CD4-positive, alpha-beta memory T cell (primary cell): Measurements from ENCODE around the gene MFAP5. TPM values are rescaled to one million over a fixed set of nuclear protein-coding genes. Genes with fewer than 3 reads are reported as not detected.

Experiments
- CTCF ChIA-PET: fragments of 350-600 bp; sonication (Branson Sonifier 250); formaldehyde crosslinking; loops from one replicate; lab custom pipeline; 2021; ENCODE audit warnings: inconsistent platforms; ENCODE audit not compliant: partially characterized antibody; lab: Charles Lee
- POLR2A ChIA-PET: fragments of 350-600 bp; sonication (Branson Sonifier 250); formaldehyde crosslinking; loops from one replicate; lab custom pipeline; 2021; ENCODE audit not compliant: partially characterized antibody; lab: Charles Lee
- DNase-seq, 5 donors: peaks; one replicate each; pipeline versions ENCODE4 v3.0.0 to v3.0.0-alpha.2; 2020 to 2022; ENCODE audit warnings: mixed read lengths in 1 of 5
- H3K27ac ChIP-seq: one replicate; pipeline ENCODE4 v1.7.0; 2013; ENCODE audit warnings: low read depth, low read length
- H3K27me3 ChIP-seq: 2 replicates; pipeline ENCODE4 v1.7.0; 2013; ENCODE audit warnings: mild to moderate bottlenecking, low read length, moderate library complexity; ENCODE audit not compliant: insufficient read depth
- H3K36me3 ChIP-seq: 2 replicates; pipeline ENCODE4 v1.7.0; 2013; ENCODE audit warnings: mild to moderate bottlenecking, low read length, moderate library complexity; ENCODE audit not compliant: insufficient read depth
- H3K4me1 ChIP-seq: 2 replicates; pipeline ENCODE4 v1.7.0; 2013; ENCODE audit warnings: mild to moderate bottlenecking, low read length, moderate library complexity; ENCODE audit not compliant: insufficient read depth
- H3K4me3 ChIP-seq, 2 donors: one replicate each; pipeline ENCODE4 v1.7.0; 2013; ENCODE audit warnings: low read length in 2 of 2, mild to moderate bottlenecking in 1 of 2
- H3K9me3 ChIP-seq, 2 donors: one replicate each; pipeline ENCODE4 v1.7.0; 2013; ENCODE audit warnings: low read length in 2 of 2, control low read depth in 1 of 2; ENCODE audit not compliant: control insufficient read depth in 1 of 2
- H3K27ac Mint-ChIP-seq, 7 donors: one replicate each; pipeline ENCODE4 v1.8.0; 2020 to 2021; ENCODE audit warnings: mixed read lengths in 7 of 7, mild to moderate bottlenecking in 6 of 7, inconsistent platforms in 3 of 7, moderate library complexity in 3 of 7
- H3K27me3 Mint-ChIP-seq, 2 donors: one replicate each; pipeline ENCODE4 v1.8.0; 2020 to 2021; ENCODE audit warnings: mixed read lengths in 2 of 2
- H3K36me3 Mint-ChIP-seq, 2 donors: one replicate each; pipeline ENCODE4 v1.8.0; 2020 to 2021; ENCODE audit warnings: mixed read lengths in 2 of 2, inconsistent platforms in 1 of 2, mild to moderate bottlenecking in 1 of 2
- H3K4me1 Mint-ChIP-seq, 4 donors: one replicate each; pipeline ENCODE4 v1.8.0; 2020 to 2021; ENCODE audit warnings: mixed read lengths in 4 of 4, mild to moderate bottlenecking in 1 of 4
- H3K4me3 Mint-ChIP-seq, 8 donors: one replicate each; pipeline ENCODE4 v1.8.0; 2020 to 2021; ENCODE audit warnings: mixed read lengths in 8 of 8, mild to moderate bottlenecking in 7 of 8, moderate library complexity in 6 of 8, inconsistent platforms in 3 of 8
- H3K9me3 Mint-ChIP-seq, 8 donors: one replicate each; pipeline ENCODE4 v1.8.0; 2020 to 2021; ENCODE audit warnings: mixed read lengths in 8 of 8, mild to moderate bottlenecking in 5 of 8, inconsistent platforms in 3 of 8, moderate library complexity in 1 of 8
- intact Hi-C: fragments of 100-400 bp; cut with micrococcal nuclease; formaldehyde crosslinking; loops from one replicate; pipeline ENCODE4 v1.15.1; 2023
- polyA plus RNA-seq, 2 donors: library from polyadenylated mRNA; unstranded; fragments of 300-500 nt; fragmentation: Illumina TruSeq; gene quantifications; one replicate each; pipeline ENCODE4 v1.2.3, GENCODE V29; 2021
- total RNA-seq, 2 experiments: library from RNA; stranded (reverse); gene quantifications; one replicate each; pipeline ENCODE4 v1.2.3, GENCODE V29; 2021

Gene MFAP5
- total and polyA plus RNA-seq, 4 experiments from 2014 or later, result not detected

- H3K27me3 Mint-ChIP-seq, result no peaks in the 10 kb centered on the region
- H3K27ac Mint-ChIP-seq, result peak overlapping the region; percentile 83 to 91 (median 89)
- H3K36me3 Mint-ChIP-seq, result peaks cover 4 to 15% of the 10 kb centered on the region in 2 donors
- H3K4me3 Mint-ChIP-seq, result peak overlapping the region; percentile 86 to 96 (median 90)
- DNase-seq, result peak; percentile 37 to 51 (median 47)
- peaks cover 15 to 29% (median 21%) of the 10 kb centered on the region in 4 donors for H3K4me1 Mint-ChIP-seq
- H3K4me3 ChIP-seq, result peak overlapping the region; percentile 38 to 74
- H3K4me1 ChIP-seq, result peaks cover 18% of the 10 kb centered on the region
- H3K36me3 ChIP-seq, result no peaks in the 10 kb centered on the region
- no peaks in the 10 kb centered on the region for H3K9me3 ChIP-seq
- ChIA-PET POLR2A (interaction anchor here (1.0 to 3.8 kb wide), 7 partner anchors 11 to 326 kb away, joined by 3 to 15 read pairs (median 5); partner anchors contain the start of gene M6PR), CTCF (interaction anchor here (1.2 kb wide), 1 partner anchor 17 kb away, joined by 3 read pairs; no protein-coding TSS in a partner anchor)
- no peaks in the 10 kb centered on the region for H3K27me3 ChIP-seq
- peak overlapping the region; percentile 59 for H3K27ac ChIP-seq
- H3K9me3 Mint-ChIP-seq, result peaks cover 0 to 2% (median 0%) of the 10 kb centered on the region in 8 donors
- intact Hi-C loops, result no loop called here
Observed at GRCh38 chr12:8698132-8698851, 35.7 kb upstream of the MFAP5 start.

- intact Hi-C loops, result loop anchor here (1.0 to 2.0 kb wide), 3 partner anchors 53 to 251 kb away; partner anchors contain the start of genes M6PR and PHC1
- Mint-ChIP-seq H3K4me3 (peak within 1 kb of the TSS; percentile 90 to 96 (median 92)), H3K27ac (peak within 1 kb of the TSS; percentile 87 to 97 (median 91)), H3K9me3 (peaks cover 0 to 2% (median 0%) of the 10 kb centered on the region in 8 donors), H3K27me3 (no peaks in the 10 kb centered on the region), H3K36me3 (peaks cover 4 to 15% of the 10 kb centered on the region in 2 donors), H3K4me1 (peaks cover 19 to 29% (median 22%) of the 10 kb centered on the region in 4 donors)
- Histone ChIP-seq H3K27ac (peak within 1 kb of the TSS; percentile 59), H3K9me3 (no peaks in the 10 kb centered on the region), H3K36me3 (no peaks in the 10 kb centered on the region), H3K4me3 (peak within 1 kb of the TSS; percentile 38 to 74), H3K27me3 (no peaks in the 10 kb centered on the region), H3K4me1 (peaks cover 18% of the 10 kb centered on the region)
- ChIA-PET CTCF (interaction anchor here (1.2 kb wide), 1 partner anchor 16 kb away, joined by 3 read pairs; no protein-coding TSS in a partner anchor), POLR2A (interaction anchor here (1.0 to 3.8 kb wide), 7 partner anchors 10 to 327 kb away, joined by 3 to 15 read pairs (median 5); partner anchors contain the start of gene M6PR)
- DNase-seq, result peak; percentile 69 to 77 (median 75)
Observed at GRCh38 chr12:8697476-8698131, 35.0 kb upstream of the MFAP5 start, which contains the start of gene RIMKLB. Gene RIMKLB, plus strand, starts transcription at chr12:8697991. Its CDS starts 15,876 bp downstream, at chr12:8713867.

GRCh38 chr12:8697120-8697475 is 34.5 kb upstream of the MFAP5 start:
- peak overlapping the region; percentile 75 to 97 (median 90) for H3K27ac Mint-ChIP-seq
- Histone ChIP-seq H3K4me3 (peak overlapping the region; percentile 36 to 57), H3K9me3 (no peaks in the 10 kb centered on the region), H3K4me1 (peaks cover 18% of the 10 kb centered on the region), H3K27me3 (no peaks in the 10 kb centered on the region), H3K27ac (peak overlapping the region; percentile 52), H3K36me3 (no peaks in the 10 kb centered on the region)
- H3K9me3 Mint-ChIP-seq, result peaks cover 0 to 2% (median 0%) of the 10 kb centered on the region in 8 donors
- ChIA-PET POLR2A (interaction anchor here (1.0 to 3.8 kb wide), 6 partner anchors 10 to 327 kb away, joined by 3 to 15 read pairs (median 4); partner anchors contain the start of gene M6PR), CTCF (interaction anchor here (0.6 to 1.1 kb wide), 2 partner anchors 14 to 342 kb away, joined by 3 read pairs; no protein-coding TSS in a partner anchor)
- H3K4me1 Mint-ChIP-seq, result peaks cover 21 to 29% (median 24%) of the 10 kb centered on the region in 4 donors
- no peaks in the 10 kb centered on the region for H3K27me3 Mint-ChIP-seq
- H3K4me3 Mint-ChIP-seq, result peak overlapping the region; percentile 81 to 96 (median 92)
- DNase-seq, result peak; percentile 37 to 54 (median 44)
- peaks cover 4 to 15% of the 10 kb centered on the region in 2 donors for H3K36me3 Mint-ChIP-seq
- intact Hi-C loops, result loop anchor here (1.0 to 2.0 kb wide), 3 partner anchors 52 to 252 kb away; partner anchors contain the start of genes M6PR and PHC1

- Mint-ChIP-seq H3K4me1 (peaks cover 21 to 29% (median 24%) of the 10 kb centered on the region in 4 donors), H3K9me3 (peaks cover 0 to 2% (median 0%) of the 10 kb centered on the region in 8 donors), H3K36me3 (peaks cover 4 to 15% of the 10 kb centered on the region in 2 donors), H3K27me3 (no peaks in the 10 kb centered on the region), H3K27ac (peak overlapping the region; percentile 75 to 97 (median 90)), H3K4me3 (peak overlapping the region; percentile 81 to 96 (median 92))
- POLR2A ChIA-PET, result interaction anchor here (0.8 to 3.8 kb wide), 3 partner anchors 9 to 253 kb away, joined by 3 to 15 read pairs (median 13); partner anchors contain the start of gene M6PR
- intact Hi-C loops, result loop anchor here (1.0 to 2.0 kb wide), 3 partner anchors 52 to 252 kb away; partner anchors contain the start of genes M6PR and PHC1
- no peak for DNase-seq
- Histone ChIP-seq H3K4me3 (no peak overlapping the region), H3K4me1 (peaks cover 18% of the 10 kb centered on the region), H3K27ac (peak overlapping the region; percentile 52), H3K9me3 (no peaks in the 10 kb centered on the region), H3K36me3 (no peaks in the 10 kb centered on the region), H3K27me3 (no peaks in the 10 kb centered on the region)
- CTCF ChIA-PET, result interaction anchor here (0.6 to 1.8 kb wide), 4 partner anchors 14 to 342 kb away, joined by 3 to 4 read pairs (median 3); no protein-coding TSS in a partner anchor
Observed at GRCh38 chr12:8696442-8697090, 33.9 kb upstream of the MFAP5 start.

GRCh38 chr12:8695116-8695515 is 32.5 kb upstream of the MFAP5 start:
- peaks cover 17 to 28% (median 20%) of the 10 kb centered on the region in 4 donors for H3K4me1 Mint-ChIP-seq
- intact Hi-C loops, result no loop called here

GRCh38 chr12:8692573-8692972 is 29.9 kb upstream of the MFAP5 start:
- CTCF ChIA-PET, result interaction anchor here (1.0 to 1.1 kb wide), 2 partner anchors 11 to 15 kb away, joined by 3 read pairs; no protein-coding TSS in a partner anchor
- Histone ChIP-seq H3K36me3 (no peaks in the 10 kb centered on the region), H3K27ac (no peak overlapping the region), H3K4me1 (peaks cover 7% of the 10 kb centered on the region), H3K27me3 (no peaks in the 10 kb centered on the region), H3K9me3 (no peaks in the 10 kb centered on the region), H3K4me3 (no peak overlapping the region)
- peaks cover 7 to 15% (median 10%) of the 10 kb centered on the region in 4 donors for H3K4me1 Mint-ChIP-seq
- intact Hi-C loops, result no loop called here
- POLR2A ChIA-PET, result no interaction called here
- H3K9me3 Mint-ChIP-seq, result no peaks in the 10 kb centered on the region
- H3K27me3 Mint-ChIP-seq, result no peaks in the 10 kb centered on the region
- H3K36me3 Mint-ChIP-seq, result peaks cover 0 to 6% of the 10 kb centered on the region in 2 donors
- peak overlapping the region in 3 of 7 donors; percentile 43 to 60 (median 44) for H3K27ac Mint-ChIP-seq
- H3K4me3 Mint-ChIP-seq, result no peak overlapping the region
- no peak for DNase-seq

More at GRCh38 chr12:8695116-8695515, 32.5 kb upstream of the MFAP5 start:
- H3K27me3 ChIP-seq, result no peaks in the 10 kb centered on the region
- H3K27ac ChIP-seq, result no peak overlapping the region
- Mint-ChIP-seq H3K27me3 (no peaks in the 10 kb centered on the region), H3K36me3 (peaks cover under 1 to 15% of the 10 kb centered on the region in 2 donors), H3K27ac (no peak overlapping the region), H3K4me3 (no peak overlapping the region), H3K9me3 (peaks cover 0 to 2% (median 0%) of the 10 kb centered on the region in 8 donors)
- no peaks in the 10 kb centered on the region for H3K36me3 ChIP-seq
- H3K4me3 ChIP-seq, result no peak overlapping the region
- DNase-seq, result no peak
- POLR2A ChIA-PET, result interaction anchor here (3.8 kb wide), 1 partner anchor 255 kb away, joined by 15 read pairs; the partner anchor contains the start of gene M6PR
- H3K9me3 ChIP-seq, result no peaks in the 10 kb centered on the region
- CTCF ChIA-PET, result interaction anchor here (1.2 to 2.3 kb wide), 5 partner anchors 11 to 165 kb away, joined by 4 to 10 read pairs (median 4); no protein-coding TSS in a partner anchor
- peaks cover 14% of the 10 kb centered on the region for H3K4me1 ChIP-seq
